NCI-H2227 (cell line): Measurements from ENCODE around the gene OCIAD2.
"Not testable (repeated sequence)": the region's sequence is repeated elsewhere in the genome, so short reads cannot be mapped to it uniquely, and the experiment has no call there.

ENCODE experiments used
- DNase-seq: peaks from one replicate; lab custom pipeline; 2025; ENCODE audit not compliant: unreplicated experiment; lab: John Stamatoyannopoulos, UW

OCIAD2 gene, protein sequence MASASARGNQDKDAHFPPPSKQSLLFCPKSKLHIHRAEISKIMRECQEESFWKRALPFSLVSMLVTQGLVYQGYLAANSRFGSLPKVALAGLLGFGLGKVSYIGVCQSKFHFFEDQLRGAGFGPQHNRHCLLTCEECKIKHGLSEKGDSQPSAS

DNA sequence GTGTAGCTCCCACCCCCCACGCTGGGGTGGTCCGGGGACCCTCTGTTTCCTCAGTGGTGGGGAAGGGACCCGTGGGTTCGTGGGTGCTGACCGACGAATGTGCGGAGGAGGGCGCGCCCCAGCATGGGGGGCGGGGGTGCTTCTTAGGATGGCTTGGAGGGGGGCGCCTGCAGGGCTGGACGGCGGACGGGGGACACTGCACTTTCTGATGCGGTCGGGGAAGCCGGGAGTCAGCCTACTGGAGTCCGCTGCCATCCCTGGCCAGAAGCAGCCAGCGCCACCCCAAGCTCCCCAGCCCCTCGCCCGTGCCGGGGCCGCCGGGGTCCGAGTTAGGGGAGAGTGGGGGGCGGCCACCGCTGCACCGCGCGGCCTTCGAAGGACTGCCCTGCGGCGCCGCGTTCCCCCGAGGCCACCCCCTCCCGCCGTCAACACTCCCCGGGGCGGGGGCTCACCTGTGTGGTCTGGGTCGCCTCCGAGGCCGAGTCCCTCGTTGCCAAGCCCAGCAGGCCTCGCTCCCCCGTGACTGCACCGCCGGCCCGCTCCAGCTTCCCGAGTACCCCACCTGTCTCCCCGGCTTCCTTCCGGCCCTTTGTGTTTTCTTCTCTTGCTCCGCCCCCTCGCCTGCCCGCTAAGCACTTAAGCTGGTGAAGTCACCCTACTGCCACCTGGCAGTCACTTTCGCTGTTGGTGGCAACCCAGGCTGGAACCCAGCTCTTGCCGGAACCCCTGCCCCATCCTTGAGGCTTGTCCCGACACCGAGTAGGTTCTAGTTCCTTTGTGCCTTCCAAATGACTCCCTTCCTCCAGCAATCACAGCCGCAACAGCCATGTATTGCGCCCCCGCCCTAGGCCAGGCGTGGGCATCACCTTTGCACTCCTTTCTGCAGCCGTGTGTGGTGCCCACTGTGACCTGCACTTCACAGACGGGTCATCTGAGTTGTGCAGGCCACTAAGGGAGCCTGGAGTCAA lies at the start of gene OCIAD2:
OCIAD2 (minus strand) TSS at position 569 of the 968 bp plus-strand sequence. CDS start 2,225 bp downstream, outside the sequence.
- DNase-seq, result peak; percentile 68

- no peak for DNase-seq
These were observed 47.7 kb upstream of the OCIAD2 start for GRCh38 chr4:48954314-48954713.

GRCh38 chr4:48949518-48950219 lies 43.1 kb upstream of the OCIAD2 start:
- DNase-seq, result no peak

GRCh38 chr4:48949086-48949485 lies 42.5 kb upstream of the OCIAD2 start:
- DNase-seq, result no peak

DNA sequence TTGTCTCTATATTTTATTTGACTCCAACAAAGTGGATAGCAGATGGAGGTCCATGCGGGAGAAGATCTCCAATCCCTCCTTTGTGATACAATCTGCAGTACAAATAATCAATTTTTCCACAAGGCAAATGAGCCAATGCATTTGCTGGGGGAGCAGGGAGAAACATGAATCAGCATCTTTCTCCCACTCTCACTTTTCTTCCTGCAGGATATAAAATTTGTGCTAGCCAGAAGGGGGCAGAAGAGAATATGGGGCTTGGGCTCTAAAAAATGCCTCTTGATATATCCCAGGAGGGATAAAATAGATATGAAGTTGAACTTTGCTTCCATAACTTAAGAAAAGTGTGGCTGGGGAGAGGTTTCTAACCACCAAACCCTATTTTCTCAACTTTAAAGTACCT lies 41.2 kb upstream of the OCIAD2 start:
- no peak for DNase-seq

DNA sequence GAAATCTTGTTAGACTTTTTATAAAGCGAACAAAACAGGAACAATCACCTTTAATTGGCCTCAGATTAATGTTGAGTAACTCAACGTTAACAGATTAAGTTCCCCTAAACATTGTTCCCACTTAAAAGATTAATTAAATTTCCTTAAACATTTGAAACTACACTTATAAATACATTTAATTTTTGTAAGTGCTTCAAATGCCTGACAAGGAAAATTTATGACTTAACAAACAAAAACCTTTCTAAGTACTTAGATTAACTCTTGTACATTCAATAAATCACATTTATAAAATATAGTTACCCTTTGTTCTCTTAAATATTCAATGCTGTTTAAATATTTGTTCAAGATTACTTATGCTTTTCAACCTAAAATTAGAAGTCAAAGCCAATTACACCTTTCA lies 39.4 kb upstream of the OCIAD2 start:
- DNase-seq, result no peak

GRCh38 chr4:48944756-48945241 lies 38.2 kb upstream of the OCIAD2 start:
- DNase-seq, result no peak

DNA sequence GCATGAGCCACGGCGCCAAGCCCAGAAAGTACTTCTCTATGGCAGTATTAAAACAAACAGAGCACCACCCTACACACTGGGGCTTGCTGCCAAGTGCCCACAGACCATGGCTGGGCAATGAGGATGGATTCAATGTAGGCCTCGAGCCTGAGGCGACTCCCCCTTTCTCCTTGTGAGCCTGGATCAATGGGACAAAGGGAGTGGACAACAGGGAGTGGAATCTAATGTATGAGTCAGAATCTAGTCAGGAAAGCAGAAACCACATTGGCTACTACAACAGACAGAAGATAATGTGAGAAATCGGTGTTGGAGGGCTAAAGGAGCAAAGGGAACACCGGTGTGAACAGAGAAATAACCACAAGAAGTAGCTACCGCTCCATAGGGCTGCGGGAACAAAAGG lies 37.7 kb upstream of the OCIAD2 start:
- DNase-seq, result no peak

DNA sequence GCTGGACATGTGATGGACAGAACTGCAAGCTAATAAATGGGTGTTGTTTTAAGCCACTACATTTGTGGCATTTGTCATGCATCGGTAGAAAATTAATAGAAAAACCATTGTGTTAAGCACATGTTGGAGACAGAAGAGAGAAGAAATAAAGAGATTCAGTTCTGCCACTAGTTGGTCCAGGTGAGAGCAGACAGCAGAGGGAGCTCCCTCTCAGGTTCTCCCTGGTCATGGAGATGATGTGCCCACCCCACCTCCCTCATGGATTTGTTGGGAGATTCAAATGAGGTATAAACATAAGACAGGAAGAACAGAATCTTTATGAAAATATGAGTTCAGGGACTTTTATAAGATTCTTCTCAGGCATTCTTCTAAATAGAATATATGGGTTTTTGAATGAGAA lies 36.8 kb upstream of the OCIAD2 start:
- DNase-seq, result no peak

DNA sequence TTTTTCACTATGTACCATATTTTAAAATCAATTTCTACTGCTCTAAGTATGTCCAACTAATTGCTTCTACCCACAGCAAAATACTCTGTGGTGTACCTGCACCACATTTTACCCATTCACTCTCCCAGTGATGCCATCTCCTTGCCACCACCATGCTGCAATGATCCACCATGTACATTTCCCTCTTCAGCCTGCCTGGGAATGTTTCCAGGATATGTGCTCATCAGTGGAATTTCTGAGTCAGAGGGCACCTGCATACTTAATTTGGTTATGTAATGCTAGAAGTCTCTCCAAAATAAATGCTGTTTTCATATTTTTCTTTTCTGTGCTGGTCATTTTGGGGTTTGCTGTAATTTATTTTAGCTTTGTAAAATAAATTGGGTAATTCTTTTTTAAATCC lies 33.2 kb upstream of the OCIAD2 start:
- DNase-seq, result no peak

DNA sequence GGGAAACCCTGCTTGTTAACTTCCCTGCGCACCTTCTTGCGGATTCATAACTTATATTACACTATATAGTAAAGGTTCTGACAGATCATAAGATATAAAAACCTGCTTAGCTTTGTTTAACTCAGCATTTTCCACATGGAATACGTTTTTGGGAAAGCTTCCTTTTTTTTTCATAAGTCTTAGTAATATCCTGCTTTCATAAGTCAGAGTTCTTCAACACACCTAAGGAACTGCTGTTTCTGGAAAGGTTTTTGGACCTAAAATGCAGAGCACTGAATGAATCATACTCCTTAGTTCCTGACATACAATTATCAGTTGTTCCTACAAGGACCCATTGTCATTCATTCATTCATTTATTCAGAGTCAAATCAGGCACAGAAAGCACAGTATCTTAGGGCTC lies 32.3 kb upstream of the OCIAD2 start:
- no peak for DNase-seq

DNA sequence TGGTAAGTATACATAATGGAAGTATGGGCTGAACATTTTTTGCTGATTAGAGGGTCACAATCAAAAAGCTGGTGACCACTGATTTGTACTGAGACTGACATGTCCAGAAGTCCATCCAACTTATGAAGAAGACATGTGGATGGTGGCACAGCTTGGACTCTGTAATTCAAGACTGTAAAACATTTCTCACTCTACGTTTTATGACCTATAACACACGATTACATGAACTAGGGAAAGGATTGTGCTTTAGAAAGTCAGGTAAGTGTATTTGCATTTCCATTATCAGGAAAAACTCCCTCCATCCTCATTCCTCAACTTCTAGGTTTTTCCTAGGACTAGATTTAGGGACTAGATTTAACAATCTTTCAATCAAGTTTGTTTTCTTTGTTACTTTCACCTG lies 30.5 kb upstream of the OCIAD2 start:
- no peak for DNase-seq

DNA sequence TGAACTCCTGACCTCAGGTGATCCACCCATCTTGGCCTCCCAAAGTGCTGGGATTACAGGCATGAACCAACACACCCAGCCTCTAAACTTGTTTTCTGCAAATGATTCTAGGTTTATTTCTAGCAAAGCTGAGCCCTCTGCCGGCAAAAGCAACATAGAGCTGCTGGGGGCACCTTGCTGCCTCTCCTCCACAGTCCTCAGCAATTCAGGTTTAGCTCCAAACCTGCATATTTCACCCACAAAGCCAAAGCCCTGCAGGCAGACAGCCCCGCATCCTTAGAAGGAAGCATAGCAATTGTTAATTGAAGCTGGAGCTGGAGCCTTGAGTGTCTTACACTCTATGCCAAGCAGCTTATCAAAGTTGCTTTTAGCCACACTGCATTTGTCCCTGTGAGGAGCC lies 24.9 kb upstream of the OCIAD2 start:
- DNase-seq, result no peak

GRCh38 chr4:48930654-48931053 lies 24.1 kb upstream of the OCIAD2 start:
- no peak for DNase-seq

GRCh38 chr4:48924416-48924815 lies 17.8 kb upstream of the OCIAD2 start:
- no peak for DNase-seq

- not testable (repeated sequence) for DNase-seq
These were observed 16.5 kb upstream of the OCIAD2 start for GRCh38 chr4:48923065-48923464.

- DNase-seq, result no peak
These were observed 7.7 kb upstream of the OCIAD2 start for GRCh38 chr4:48914311-48914710.

- no peak for DNase-seq
These were observed 6.8 kb upstream of the OCIAD2 start for GRCh38 chr4:48913346-48913745.

- no peak for DNase-seq
These were observed 5.8 kb upstream of the OCIAD2 start for GRCh38 chr4:48912349-48912748.

DNA sequence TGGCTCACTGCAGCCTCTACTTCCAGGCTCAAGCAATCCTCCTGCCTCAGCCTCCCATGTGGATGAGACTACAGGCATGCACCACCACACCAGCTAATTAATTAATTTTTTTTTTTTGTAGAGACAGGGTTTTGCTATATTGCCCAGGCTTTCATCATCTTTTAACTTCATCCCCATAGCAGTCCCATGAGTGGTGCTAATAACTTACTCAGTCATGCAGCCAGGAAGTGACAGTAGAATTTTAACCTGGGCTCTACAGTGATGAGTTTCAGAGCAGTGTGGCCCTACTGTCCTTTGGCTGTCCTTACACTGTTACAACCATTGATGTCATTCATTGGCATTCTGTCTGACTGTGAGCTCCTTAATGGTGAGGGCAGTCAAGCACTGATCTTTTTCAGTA lies 3.9 kb upstream of the OCIAD2 start:
- no peak for DNase-seq

GRCh38 chr4:48909697-48910096 lies 3.1 kb upstream of the OCIAD2 start:
- no peak for DNase-seq

DNA sequence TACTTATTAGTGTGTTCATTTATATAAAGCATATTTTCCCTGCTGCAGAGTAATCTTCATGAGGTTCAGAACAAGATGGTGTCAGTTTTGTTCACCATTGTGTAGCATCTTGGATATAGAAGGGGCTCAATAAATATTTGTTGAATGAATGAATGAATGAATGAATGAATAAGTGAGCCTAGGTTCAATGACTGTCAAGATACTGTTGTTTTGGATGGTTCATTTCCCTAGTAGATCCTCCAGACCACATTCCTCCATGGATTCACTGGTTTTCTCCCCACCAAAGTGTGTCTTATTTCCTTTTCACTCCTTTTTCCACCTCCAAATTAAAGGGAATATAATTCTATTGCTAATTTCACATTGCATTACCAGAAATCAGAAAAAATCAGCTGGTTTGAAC lies 2.1 kb upstream of the OCIAD2 start:
- DNase-seq, result no peak
